WTC11 (cell line): ENCODE data around the gene CSF1. TPM values are rescaled to one million over a fixed set of nuclear protein-coding genes. Genes with fewer than 3 reads are reported as not detected.

Source experiments
- ATAC-seq: fragments of 200-7000 bp; cut with Tn5 transposase; 2 replicates; pipeline ENCODE4 v1.10.0; 2021; ENCODE audit warnings: mild to moderate bottlenecking, moderate library complexity
- CTCF ChIA-PET: fragments of 300-600 bp; sonication (Branson Sonifier 250); formaldehyde crosslinking; loops from one replicate; lab custom pipeline; 2021; ENCODE audit warnings: antibody characterized with exemption; lab: Charles Lee
- POLR2A ChIA-PET: fragments of 350-600 bp; sonication (Branson Sonifier 250); formaldehyde crosslinking; loops from one replicate; lab custom pipeline; 2021; ENCODE audit warnings: antibody characterized with exemption; lab: Charles Lee
- DNase-seq: peaks from one replicate; pipeline ENCODE4 v3.0.0; 2021; ENCODE audit warnings: low spot score
- H3K27ac Mint-ChIP-seq: 2 replicates; pipeline ENCODE4 v1.8.0; 2021; ENCODE audit warnings: mixed read lengths
- H3K27me3 Mint-ChIP-seq: 2 replicates; pipeline ENCODE4 v1.8.0; 2021; ENCODE audit warnings: low read depth, mild to moderate bottlenecking, moderate library complexity, mixed read lengths
- H3K36me3 Mint-ChIP-seq: 2 replicates; pipeline ENCODE4 v1.8.0; 2021; ENCODE audit warnings: mixed read lengths
- H3K4me1 Mint-ChIP-seq: 2 replicates; pipeline ENCODE4 v1.8.0; 2022; ENCODE audit warnings: mixed read lengths
- H3K4me3 Mint-ChIP-seq: 2 replicates; pipeline ENCODE4 v1.8.0; 2021; ENCODE audit warnings: mild to moderate bottlenecking, moderate library complexity, mixed read lengths
- H3K9me3 Mint-ChIP-seq: 2 replicates; pipeline ENCODE4 v1.8.0; 2021; ENCODE audit warnings: mixed read lengths
- CBFB ChIP-seq: sonication (generic); formaldehyde crosslinking; IDR thresholded peaks from 2 replicates; pipeline ENCODE4 v1.8.1; 2022; ENCODE audit warnings: mild to moderate bottlenecking, low read depth, missing genetic modification reagents
- CREB1 ChIP-seq: sonication (generic); formaldehyde crosslinking; IDR thresholded peaks from 2 replicates; pipeline ENCODE4 v1.8.0; 2023; ENCODE audit warnings: mild to moderate bottlenecking, missing genetic modification reagents
- ELF4 ChIP-seq: sonication (generic); formaldehyde crosslinking; IDR thresholded peaks from 2 replicates; pipeline ENCODE4 v1.8.1; 2022; ENCODE audit warnings: low read depth, mild to moderate bottlenecking, moderate library complexity, missing genetic modification reagents
- ETV6 ChIP-seq: sonication (generic); formaldehyde crosslinking; IDR thresholded peaks from 2 replicates; pipeline ENCODE4 v1.8.1; 2022; ENCODE audit warnings: mild to moderate bottlenecking, missing genetic modification reagents
- JUN ChIP-seq: sonication (generic); formaldehyde crosslinking; IDR thresholded peaks from 2 replicates; pipeline ENCODE4 v1.8.0; 2023; ENCODE audit warnings: mild to moderate bottlenecking, missing genetic modification reagents
- MYBL2 ChIP-seq: sonication (generic); formaldehyde crosslinking; IDR thresholded peaks from 2 replicates; pipeline ENCODE4 v1.8.1; 2023; ENCODE audit warnings: mild to moderate bottlenecking, moderate library complexity, missing genetic modification reagents
- NFE2L1 ChIP-seq: sonication (generic); formaldehyde crosslinking; IDR thresholded peaks from 2 replicates; pipeline ENCODE4 v1.8.1; 2023; ENCODE audit warnings: missing genetic modification reagents
- NR3C1 ChIP-seq: sonication (generic); formaldehyde crosslinking; conservative IDR thresholded peaks from 2 replicates; pipeline ENCODE4 v1.8.1; 2023; ENCODE audit warnings: low read depth, mild to moderate bottlenecking, missing genetic modification reagents
- SMAD3 ChIP-seq: sonication (generic); formaldehyde crosslinking; IDR thresholded peaks from 2 replicates; pipeline ENCODE4 v1.8.0; 2022; ENCODE audit warnings: missing genetic modification reagents, mild to moderate bottlenecking, borderline replicate concordance
- TEAD1 ChIP-seq: sonication (generic); formaldehyde crosslinking; IDR thresholded peaks from 2 replicates; pipeline ENCODE4 v1.8.0; 2022; ENCODE audit warnings: mild to moderate bottlenecking, missing genetic modification reagents
- ZNF232 ChIP-seq: sonication (generic); formaldehyde crosslinking; IDR thresholded peaks from 2 replicates; pipeline ENCODE4 v1.8.0; 2022; ENCODE audit warnings: mild to moderate bottlenecking, missing genetic modification reagents
- ZNF396 ChIP-seq: fragments of 250-450 bp; sonication (Bioruptor Pico); IDR thresholded peaks from 2 replicates; pipeline ENCODE4 v1.8.0; 2021; ENCODE audit warnings: mild to moderate bottlenecking, moderate library complexity, borderline replicate concordance
- total RNA-seq: library from RNA; stranded (reverse); gene quantifications from 3 replicates; pipeline ENCODE4 v1.2.3, GENCODE V29; 2021
- TF ChIP-seq, protein P1 (sequence below): fragments of 250-450 bp; sonication (Bioruptor Pico); IDR thresholded peaks from 2 replicates; pipeline ENCODE4 v2.1.2; 2022; ENCODE audit warnings: mild to moderate bottlenecking, moderate library complexity
- TF ChIP-seq, protein P2 (sequence below): sonication (generic); formaldehyde crosslinking; IDR thresholded peaks from 2 replicates; pipeline ENCODE4 v1.8.1; 2022; ENCODE audit warnings: mild to moderate bottlenecking, moderate library complexity, missing genetic modification reagents
- TF ChIP-seq, protein P3 (sequence below): sonication (generic); formaldehyde crosslinking; IDR thresholded peaks from 2 replicates; pipeline ENCODE4 v1.8.0; 2022; ENCODE audit warnings: mild to moderate bottlenecking, missing genetic modification reagents
- TF ChIP-seq, protein P4 (sequence below): sonication (generic); formaldehyde crosslinking; conservative IDR thresholded peaks from 2 replicates; pipeline ENCODE4 v1.8.1; 2023; ENCODE audit warnings: mild to moderate bottlenecking, low read depth, missing genetic modification reagents, moderate library complexity
- TF ChIP-seq, protein P5 (sequence below): sonication (generic); formaldehyde crosslinking; IDR thresholded peaks from 2 replicates; pipeline ENCODE4 v1.8.0; 2023; ENCODE audit warnings: missing genetic modification reagents
- TF ChIP-seq, protein P6 (sequence below): sonication (generic); formaldehyde crosslinking; IDR thresholded peaks from 2 replicates; pipeline ENCODE4 v1.8.0; 2023; ENCODE audit warnings: mild to moderate bottlenecking, missing genetic modification reagents

Gene CSF1
- total RNA-seq, 1 experiment from 2014 or later = 3.0 TPM

DNA sequence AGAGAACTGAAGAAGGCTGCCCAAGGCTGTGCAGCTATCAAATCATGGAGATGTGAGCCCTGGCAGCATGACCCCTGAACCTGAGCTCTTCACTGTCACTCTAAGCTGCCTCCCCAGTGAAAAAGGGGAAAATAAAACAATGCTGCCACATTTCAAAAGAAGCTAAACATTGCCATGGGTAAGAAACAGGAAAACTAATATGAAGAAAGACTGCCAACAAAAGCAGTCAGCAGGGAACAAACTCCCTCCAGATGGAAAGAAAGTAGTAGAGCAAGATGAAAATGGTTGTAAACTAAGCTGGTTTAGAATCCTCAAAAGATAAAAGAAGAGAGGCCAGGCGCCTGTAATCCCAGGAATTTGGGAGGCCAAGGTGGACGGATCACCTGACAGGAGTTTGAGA, 36.2 kb upstream of the CSF1 start (continued):
- TF ChIP-seq, protein P1, sequence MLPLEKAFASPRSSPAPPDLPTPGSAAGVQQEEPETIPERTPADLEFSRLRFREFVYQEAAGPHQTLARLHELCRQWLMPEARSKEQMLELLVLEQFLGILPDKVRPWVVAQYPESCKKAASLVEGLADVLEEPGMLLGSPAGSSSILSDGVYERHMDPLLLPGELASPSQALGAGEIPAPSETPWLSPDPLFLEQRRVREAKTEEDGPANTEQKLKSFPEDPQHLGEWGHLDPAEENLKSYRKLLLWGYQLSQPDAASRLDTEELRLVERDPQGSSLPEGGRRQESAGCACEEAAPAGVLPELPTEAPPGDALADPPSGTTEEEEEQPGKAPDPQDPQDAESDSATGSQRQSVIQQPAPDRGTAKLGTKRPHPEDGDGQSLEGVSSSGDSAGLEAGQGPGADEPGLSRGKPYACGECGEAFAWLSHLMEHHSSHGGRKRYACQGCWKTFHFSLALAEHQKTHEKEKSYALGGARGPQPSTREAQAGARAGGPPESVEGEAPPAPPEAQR = no peak

DNA sequence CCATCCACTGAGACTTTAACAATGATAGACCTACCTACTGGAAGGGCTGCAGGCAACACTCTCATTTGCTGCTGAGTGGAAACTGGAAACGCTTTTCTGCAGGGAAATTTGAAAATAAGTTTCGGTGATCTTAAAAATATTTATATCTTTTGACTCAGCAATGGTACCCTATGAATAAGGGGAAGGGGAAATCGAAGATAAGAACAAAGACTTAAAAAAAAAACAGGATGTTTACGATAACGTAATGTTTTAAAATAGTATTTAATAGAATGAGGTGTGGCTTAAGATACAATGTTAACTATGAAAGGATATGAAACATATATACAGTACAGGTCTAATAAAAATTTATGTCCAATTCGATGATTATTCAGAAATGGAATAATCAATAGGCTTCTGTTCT, 34.8 kb upstream of the CSF1 start:
- CTCF ChIA-PET = interaction anchor here (1.4 kb wide), 1 partner anchor 85 kb away, joined by 4 read pairs; no protein-coding TSS in a partner anchor
- Mint-ChIP-seq H3K27ac (no peak overlapping the region), H3K9me3 (no peaks in the 10 kb centered on the region), H3K4me1 (peaks cover 60% of the 10 kb centered on the region), H3K4me3 (no peak overlapping the region), H3K27me3 (no peaks in the 10 kb centered on the region), H3K36me3 (no peaks in the 10 kb centered on the region)
- DNase-seq = no peak
- no peak for ATAC-seq
- TF ChIP-seq, protein P2, sequence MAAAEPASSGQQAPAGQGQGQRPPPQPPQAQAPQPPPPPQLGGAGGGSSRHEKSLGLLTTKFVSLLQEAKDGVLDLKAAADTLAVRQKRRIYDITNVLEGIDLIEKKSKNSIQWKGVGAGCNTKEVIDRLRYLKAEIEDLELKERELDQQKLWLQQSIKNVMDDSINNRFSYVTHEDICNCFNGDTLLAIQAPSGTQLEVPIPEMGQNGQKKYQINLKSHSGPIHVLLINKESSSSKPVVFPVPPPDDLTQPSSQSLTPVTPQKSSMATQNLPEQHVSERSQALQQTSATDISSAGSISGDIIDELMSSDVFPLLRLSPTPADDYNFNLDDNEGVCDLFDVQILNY (CRISPR knock-in tag) = no peak
- TF ChIP-seq MYBL2 (CRISPR knock-in tag) (no peak), TEAD1 (CRISPR knock-in tag) (no peak), SMAD3 (CRISPR knock-in tag) (no peak), JUN (CRISPR knock-in tag) (no peak), ZNF232 (CRISPR knock-in tag) (no peak), ETV6 (CRISPR knock-in tag) (no peak), ELF4 (CRISPR knock-in tag) (no peak), CREB1 (no peak), NR3C1 (CRISPR knock-in tag) (no peak), NFE2L1 (CRISPR knock-in tag) (no peak), ZNF396 (CRISPR knock-in tag) (no peak), CBFB (CRISPR knock-in tag) (no peak)
- TF ChIP-seq, protein P3, sequence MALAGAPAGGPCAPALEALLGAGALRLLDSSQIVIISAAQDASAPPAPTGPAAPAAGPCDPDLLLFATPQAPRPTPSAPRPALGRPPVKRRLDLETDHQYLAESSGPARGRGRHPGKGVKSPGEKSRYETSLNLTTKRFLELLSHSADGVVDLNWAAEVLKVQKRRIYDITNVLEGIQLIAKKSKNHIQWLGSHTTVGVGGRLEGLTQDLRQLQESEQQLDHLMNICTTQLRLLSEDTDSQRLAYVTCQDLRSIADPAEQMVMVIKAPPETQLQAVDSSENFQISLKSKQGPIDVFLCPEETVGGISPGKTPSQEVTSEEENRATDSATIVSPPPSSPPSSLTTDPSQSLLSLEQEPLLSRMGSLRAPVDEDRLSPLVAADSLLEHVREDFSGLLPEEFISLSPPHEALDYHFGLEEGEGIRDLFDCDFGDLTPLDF (CRISPR knock-in tag) = no peak
- TF ChIP-seq, protein P4, sequence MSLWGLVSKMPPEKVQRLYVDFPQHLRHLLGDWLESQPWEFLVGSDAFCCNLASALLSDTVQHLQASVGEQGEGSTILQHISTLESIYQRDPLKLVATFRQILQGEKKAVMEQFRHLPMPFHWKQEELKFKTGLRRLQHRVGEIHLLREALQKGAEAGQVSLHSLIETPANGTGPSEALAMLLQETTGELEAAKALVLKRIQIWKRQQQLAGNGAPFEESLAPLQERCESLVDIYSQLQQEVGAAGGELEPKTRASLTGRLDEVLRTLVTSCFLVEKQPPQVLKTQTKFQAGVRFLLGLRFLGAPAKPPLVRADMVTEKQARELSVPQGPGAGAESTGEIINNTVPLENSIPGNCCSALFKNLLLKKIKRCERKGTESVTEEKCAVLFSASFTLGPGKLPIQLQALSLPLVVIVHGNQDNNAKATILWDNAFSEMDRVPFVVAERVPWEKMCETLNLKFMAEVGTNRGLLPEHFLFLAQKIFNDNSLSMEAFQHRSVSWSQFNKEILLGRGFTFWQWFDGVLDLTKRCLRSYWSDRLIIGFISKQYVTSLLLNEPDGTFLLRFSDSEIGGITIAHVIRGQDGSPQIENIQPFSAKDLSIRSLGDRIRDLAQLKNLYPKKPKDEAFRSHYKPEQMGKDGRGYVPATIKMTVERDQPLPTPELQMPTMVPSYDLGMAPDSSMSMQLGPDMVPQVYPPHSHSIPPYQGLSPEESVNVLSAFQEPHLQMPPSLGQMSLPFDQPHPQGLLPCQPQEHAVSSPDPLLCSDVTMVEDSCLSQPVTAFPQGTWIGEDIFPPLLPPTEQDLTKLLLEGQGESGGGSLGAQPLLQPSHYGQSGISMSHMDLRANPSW (CRISPR knock-in tag) = no peak
- TF ChIP-seq, protein P5, sequence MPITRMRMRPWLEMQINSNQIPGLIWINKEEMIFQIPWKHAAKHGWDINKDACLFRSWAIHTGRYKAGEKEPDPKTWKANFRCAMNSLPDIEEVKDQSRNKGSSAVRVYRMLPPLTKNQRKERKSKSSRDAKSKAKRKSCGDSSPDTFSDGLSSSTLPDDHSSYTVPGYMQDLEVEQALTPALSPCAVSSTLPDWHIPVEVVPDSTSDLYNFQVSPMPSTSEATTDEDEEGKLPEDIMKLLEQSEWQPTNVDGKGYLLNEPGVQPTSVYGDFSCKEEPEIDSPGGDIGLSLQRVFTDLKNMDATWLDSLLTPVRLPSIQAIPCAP (CRISPR knock-in tag) = no peak
- TF ChIP-seq, protein P6, sequence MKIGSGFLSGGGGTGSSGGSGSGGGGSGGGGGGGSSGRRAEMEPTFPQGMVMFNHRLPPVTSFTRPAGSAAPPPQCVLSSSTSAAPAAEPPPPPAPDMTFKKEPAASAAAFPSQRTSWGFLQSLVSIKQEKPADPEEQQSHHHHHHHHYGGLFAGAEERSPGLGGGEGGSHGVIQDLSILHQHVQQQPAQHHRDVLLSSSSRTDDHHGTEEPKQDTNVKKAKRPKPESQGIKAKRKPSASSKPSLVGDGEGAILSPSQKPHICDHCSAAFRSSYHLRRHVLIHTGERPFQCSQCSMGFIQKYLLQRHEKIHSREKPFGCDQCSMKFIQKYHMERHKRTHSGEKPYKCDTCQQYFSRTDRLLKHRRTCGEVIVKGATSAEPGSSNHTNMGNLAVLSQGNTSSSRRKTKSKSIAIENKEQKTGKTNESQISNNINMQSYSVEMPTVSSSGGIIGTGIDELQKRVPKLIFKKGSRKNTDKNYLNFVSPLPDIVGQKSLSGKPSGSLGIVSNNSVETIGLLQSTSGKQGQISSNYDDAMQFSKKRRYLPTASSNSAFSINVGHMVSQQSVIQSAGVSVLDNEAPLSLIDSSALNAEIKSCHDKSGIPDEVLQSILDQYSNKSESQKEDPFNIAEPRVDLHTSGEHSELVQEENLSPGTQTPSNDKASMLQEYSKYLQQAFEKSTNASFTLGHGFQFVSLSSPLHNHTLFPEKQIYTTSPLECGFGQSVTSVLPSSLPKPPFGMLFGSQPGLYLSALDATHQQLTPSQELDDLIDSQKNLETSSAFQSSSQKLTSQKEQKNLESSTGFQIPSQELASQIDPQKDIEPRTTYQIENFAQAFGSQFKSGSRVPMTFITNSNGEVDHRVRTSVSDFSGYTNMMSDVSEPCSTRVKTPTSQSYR = no peak
- POLR2A ChIA-PET = no interaction called here
